NCI-H2029 (cell line): ENCODE results near the gene MTUS2.

ENCODE experiments used
- DNase-seq: peaks from one replicate; lab custom pipeline; 2025; lab: John Stamatoyannopoulos, UW

MTUS2 gene

GRCh38 chr13:29239653-29240525 lies 419.8 kb downstream of the MTUS2 start:
- no peak for DNase-seq

GRCh38 chr13:29254626-29255370 lies 434.7 kb downstream of the MTUS2 start:
- no peak for DNase-seq

DNA sequence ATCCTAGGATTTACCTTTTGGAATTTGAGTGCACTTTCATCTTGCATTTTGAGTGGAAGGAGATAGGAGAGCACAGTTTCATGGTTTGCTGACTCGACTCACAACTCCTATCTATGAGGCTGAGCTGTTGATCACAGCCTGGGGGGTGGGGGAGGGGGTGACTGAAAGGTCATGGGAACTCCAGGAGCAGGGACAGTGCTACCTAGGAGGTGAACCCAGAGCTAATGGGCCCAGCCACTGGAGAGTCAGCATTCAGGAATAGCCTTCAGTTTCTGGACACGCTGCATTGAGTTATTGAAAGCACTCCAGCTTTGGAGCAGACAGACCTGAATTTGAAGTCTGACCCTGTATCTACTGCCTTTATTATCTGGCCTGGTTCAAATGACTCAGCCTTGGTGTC lies 435.4 kb downstream of the MTUS2 start:
- no peak for DNase-seq

DNA sequence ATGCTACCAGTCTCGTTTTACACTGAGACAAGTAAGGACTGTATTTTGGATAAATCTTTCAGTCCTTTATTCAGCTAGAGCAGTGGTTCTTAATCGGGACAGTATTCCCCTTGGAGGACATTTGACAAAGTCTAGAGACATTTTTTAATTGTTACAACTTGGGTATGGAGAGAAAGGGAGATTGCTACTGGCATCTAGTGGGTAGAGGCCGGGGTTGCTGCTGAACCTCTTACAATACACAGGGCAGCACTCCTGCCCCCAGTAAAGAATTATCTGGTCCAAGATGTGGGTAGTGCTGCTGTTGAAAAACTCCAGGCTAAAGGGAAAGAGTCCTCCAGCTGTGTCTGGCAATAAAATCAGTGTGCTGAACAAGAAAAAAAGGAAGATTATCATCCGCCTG lies 440.5 kb downstream of the MTUS2 start:
- DNase-seq = no peak

DNA sequence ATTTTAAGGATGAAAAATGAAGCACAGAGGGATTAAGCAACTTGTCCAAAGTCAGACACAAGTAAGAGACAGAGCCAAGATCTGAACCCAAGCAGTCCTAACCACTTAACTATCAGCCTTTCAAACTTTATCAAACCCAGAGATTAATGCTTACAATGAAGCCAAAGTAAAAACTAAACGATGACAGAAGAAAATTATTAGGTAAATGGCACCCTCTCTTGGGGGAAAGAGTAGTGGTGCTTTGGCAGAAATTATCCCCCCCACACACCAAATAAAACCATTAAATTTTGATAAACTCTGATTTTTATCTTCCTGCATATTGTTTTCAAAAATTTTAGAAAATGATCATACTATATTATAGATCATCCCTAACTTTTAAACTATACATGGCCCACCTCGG lies 446.1 kb downstream of the MTUS2 start:
- no peak for DNase-seq

GRCh38 chr13:29266756-29267733 lies 446.9 kb downstream of the MTUS2 start:
- no peak for DNase-seq

GRCh38 chr13:29270271-29270985 lies 450.3 kb downstream of the MTUS2 start:
- no peak for DNase-seq

GRCh38 chr13:29271606-29272005 lies 451.5 kb downstream of the MTUS2 start:
- DNase-seq = no peak

DNA sequence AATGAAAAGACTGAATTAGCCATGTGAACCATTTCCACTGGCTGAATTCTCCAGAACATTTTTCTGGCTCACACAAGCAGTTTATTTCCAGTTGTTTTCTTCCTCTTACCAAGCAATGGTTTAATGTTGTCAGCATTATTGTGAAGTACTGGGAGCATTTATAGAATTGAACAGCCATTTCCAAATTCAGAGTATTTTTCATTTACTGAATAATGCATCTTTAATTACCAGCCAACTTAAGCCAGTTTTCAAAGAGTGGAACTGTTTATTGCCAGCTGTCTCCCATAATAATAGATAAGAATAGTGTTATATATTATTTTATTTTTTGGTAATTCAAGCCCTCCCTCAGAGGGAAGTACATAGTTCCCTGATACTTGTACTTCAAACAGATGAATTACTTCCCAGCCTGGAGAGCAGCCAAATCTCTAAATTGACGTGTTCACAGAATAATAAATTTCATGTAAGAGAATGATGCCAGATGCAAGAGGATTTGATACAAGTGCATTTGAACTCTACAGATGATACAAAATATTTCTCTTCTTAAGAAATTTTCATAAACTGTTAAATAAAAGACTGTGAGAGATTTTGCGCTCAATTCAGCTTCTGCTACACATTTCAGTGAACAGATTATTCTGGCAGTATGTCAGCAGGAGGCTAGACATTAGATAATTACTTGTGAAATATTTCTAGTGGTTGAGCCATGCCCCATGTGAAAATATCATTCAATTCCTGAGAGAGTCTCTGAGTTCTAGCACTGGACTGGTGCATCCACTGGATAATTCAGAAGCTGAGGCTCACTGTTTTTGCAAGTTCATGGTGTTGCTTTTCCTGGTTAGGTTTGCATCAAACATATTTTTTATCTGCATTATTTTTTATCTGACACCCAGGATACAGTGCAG lies 459.5 kb downstream of the MTUS2 start:
- DNase-seq = no peak

DNA sequence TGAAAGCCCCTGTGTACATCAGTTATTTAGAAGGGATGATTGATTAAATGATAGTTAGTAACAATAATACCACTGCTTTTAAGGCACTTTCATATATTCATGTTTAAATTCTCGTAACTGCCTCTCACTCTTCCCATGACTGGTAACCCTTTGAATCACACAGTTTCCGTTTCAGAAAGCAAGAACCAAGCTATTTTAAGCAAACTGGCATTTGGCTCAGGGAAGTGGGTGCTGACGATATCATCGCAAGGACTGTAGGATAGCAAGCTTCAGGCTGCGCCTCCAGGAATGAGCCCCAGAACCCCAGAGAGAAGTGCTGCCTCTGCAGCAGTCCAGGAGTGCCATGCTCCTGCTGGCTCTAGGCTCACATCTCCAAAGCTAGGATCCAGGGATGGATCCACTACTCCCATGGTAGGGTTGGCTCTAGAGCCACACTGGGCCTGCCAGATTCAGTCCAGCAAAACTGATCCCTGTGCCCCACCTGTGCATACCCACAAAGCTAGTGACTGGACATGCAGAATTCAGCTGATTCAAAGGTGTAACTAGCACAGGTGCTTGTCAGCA lies 461.9 kb downstream of the MTUS2 start:
- DNase-seq = no peak

GRCh38 chr13:29284726-29285125 lies 464.6 kb downstream of the MTUS2 start:
- no peak for DNase-seq

GRCh38 chr13:29287237-29287636 lies 467.1 kb downstream of the MTUS2 start:
- no peak for DNase-seq

DNA sequence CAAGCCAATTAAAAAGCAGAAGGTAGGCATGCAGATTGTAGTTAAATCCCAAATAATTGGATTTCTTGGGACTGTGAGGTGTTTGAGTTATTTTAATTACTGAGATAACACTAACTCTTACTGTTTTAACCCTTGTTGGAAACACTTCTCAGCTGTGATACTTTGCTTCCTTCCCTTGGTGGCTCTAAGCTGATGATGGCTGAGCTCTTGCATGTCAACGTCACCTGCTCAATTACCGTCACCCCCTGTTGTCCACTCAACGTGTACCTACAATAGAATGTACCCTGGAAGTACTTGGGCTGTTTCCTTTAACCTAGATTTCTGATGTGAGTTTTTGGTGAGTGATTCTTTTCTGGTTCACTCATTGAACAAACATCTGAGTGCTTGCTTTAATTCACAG lies 471.9 kb downstream of the MTUS2 start:
- no peak for DNase-seq

GRCh38 chr13:29294821-29295220 lies 474.7 kb downstream of the MTUS2 start:
- DNase-seq = no peak

- no peak for DNase-seq
These were observed 480.9 kb downstream of the MTUS2 start for GRCh38 chr13:29301027-29301426.

- DNase-seq = no peak
These were observed 484.0 kb downstream of the MTUS2 start for GRCh38 chr13:29304148-29304547.

DNA sequence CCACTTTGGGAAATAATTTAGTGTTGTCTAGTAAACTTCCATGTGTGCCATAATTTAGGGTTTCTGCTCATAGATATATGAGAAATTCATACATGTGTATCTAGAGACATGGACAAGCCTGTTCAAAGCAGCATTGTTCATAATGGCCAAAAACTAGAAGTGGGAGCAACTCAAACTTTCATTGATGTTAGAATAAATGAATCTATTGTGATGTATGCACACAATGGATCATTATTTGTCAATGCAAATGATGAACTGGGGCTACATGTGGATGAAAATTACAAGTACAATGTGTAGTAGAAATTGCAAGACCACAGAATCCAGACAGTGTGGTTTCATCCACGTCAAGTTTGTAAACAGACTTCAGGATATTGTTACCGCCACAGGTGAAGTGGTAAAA lies 490.7 kb downstream of the MTUS2 start:
- DNase-seq = no peak

DNA sequence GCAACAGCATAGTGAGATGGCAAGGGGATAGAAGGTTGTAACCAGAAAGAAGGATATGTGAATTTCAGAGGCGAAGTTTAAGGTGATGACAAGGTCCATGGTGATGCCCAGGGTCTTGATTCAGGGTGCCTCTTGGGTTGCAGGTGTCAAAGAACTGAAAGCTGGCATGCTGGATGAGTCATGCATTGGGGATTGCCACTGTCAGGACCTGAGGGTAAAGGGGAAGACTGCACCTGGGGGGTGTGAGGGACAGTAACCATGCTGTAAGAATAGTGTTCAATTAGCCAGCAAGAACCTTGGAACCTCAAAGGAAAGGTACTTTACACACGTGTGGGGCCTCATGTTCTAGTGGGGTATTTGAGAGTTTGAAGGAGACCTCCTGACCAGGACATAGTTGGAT lies 495.7 kb downstream of the MTUS2 start:
- no peak for DNase-seq

DNA sequence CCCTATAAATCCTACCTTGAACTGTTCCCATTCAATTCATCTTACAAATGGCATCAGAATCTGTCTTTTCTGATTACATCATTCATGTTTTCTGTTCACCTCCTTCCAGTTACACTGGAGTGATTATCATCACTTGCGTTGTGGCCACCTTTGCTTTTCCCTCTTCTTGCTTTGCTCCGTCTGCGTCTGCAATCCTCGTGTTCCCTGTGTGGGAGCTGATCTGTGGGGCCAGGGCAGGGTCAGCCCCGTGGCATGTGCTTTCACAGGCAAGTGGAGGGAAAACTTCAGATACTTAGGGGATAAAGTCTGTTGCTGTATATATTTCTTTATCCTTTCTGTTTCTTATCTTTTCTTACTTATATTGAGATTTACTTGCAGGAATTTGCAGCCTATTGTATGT lies 497.7 kb downstream of the MTUS2 start:
- DNase-seq = no peak

- DNase-seq = no peak
These were observed 498.6 kb downstream of the MTUS2 start for GRCh38 chr13:29318741-29319140.
